HG02852 (cell line): ENCODE results near the gene NHS.

Source experiments
- ATAC-seq: cut with Tn5 transposase; IDR thresholded peaks from one replicate; pipeline ENCODE4 v1.9.1; 2021; ENCODE audit warnings: mild to moderate bottlenecking, moderate library complexity; ENCODE audit not compliant: unreplicated experiment

Gene NHS

GRCh38 chrX:17656035-17656418 lies 281.0 kb downstream of the NHS start:
- ATAC-seq, result no peak

GRCh38 chrX:17656556-17656955 lies 281.6 kb downstream of the NHS start:
- ATAC-seq, result no peak

GRCh38 chrX:17662391-17662790 lies 287.4 kb downstream of the NHS start:
- no peak for ATAC-seq

GRCh38 chrX:17668929-17669328 lies 293.9 kb downstream of the NHS start:
- ATAC-seq, result no peak

- no peak for ATAC-seq
These were observed 294.5 kb downstream of the NHS start for GRCh38 chrX:17669458-17669857.

- no peak for ATAC-seq
These were observed 294.9 kb downstream of the NHS start for GRCh38 chrX:17669891-17670290.

- no peak for ATAC-seq
These were observed 295.9 kb downstream of the NHS start for GRCh38 chrX:17670874-17671273.

GRCh38 chrX:17674601-17675000 lies 299.6 kb downstream of the NHS start:
- no peak for ATAC-seq

GRCh38 chrX:17679261-17679660 lies 304.3 kb downstream of the NHS start:
- no peak for ATAC-seq

GRCh38 chrX:17679820-17680219 lies 304.8 kb downstream of the NHS start:
- no peak for ATAC-seq

GRCh38 chrX:17680732-17681413 lies 305.9 kb downstream of the NHS start:
- ATAC-seq, result no peak

GRCh38 chrX:17682259-17682658 lies 307.3 kb downstream of the NHS start:
- no peak for ATAC-seq

GRCh38 chrX:17685026-17685425 lies 310.0 kb downstream of the NHS start:
- ATAC-seq, result no peak

GRCh38 chrX:17687648-17688047 lies 312.6 kb downstream of the NHS start:
- ATAC-seq, result no peak

GRCh38 chrX:17689971-17690409 lies 315.0 kb downstream of the NHS start:
- ATAC-seq, result peak; percentile 75

- no peak for ATAC-seq
These were observed 317.8 kb downstream of the NHS start for GRCh38 chrX:17692709-17693346.

GRCh38 chrX:17697191-17697590 lies 322.2 kb downstream of the NHS start:
- ATAC-seq, result no peak

- no peak for ATAC-seq
These were observed 326.0 kb downstream of the NHS start for GRCh38 chrX:17700976-17701375.

GRCh38 chrX:17703201-17703600 lies 328.2 kb downstream of the NHS start:
- ATAC-seq, result no peak

- ATAC-seq, result no peak
These were observed 330.2 kb downstream of the NHS start for GRCh38 chrX:17705211-17705610.

- no peak for ATAC-seq
These were observed 331.7 kb downstream of the NHS start for GRCh38 chrX:17706676-17707075.

- no peak for ATAC-seq
These were observed 332.7 kb downstream of the NHS start for GRCh38 chrX:17707731-17708130.

GRCh38 chrX:17710871-17711301 lies 335.9 kb downstream of the NHS start:
- ATAC-seq, result no peak
